ENCODE results near the gene RAB26. TPM values are rescaled to one million over a fixed set of nuclear protein-coding genes. Genes with fewer than 3 reads are reported as not detected.

RAB26 gene
- total and polyA plus RNA-seq, 4 donors = 0.51 to 4.8 (median 2.5) TPM; not detected in 1

GRCh38 chr16:2177101-2177500, 28.7 kb downstream of the RAB26 start:
- H3K9me3 ChIP-seq (ENCODE audit: control insufficient read depth, low read length) = no peaks in the 10 kb centered on the region
- DNase-seq = no peak
- H3K36me3 ChIP-seq (ENCODE audit: control insufficient read depth in 1 of 2, insufficient read depth in 2 of 2, low read length in 1 of 2) = peaks cover 0 to 12% of the 10 kb centered on the region in 2 donors

DNA sequence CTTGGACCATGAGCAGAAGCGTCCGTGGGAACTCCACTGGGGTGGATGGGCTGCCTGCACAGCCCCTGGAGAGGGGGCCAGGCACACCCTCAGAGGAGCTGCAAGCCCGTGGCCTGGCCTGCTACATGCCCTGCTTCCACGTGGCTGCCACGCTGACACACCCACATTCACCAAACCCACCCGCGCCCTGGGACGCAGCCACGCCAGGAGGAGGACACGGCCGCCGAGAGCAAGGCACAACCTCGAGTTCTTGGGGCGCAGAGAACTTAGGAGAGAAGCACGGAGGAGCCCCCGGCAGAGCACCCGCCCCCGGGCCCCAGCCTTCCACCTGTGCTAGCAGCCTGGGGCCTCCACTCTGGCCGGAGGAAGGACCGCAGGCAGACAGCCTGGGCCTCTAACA, 29.1 kb downstream of the RAB26 start:
- peaks cover 0 to 12% of the 10 kb centered on the region in 2 donors for H3K36me3 ChIP-seq (ENCODE audit: control insufficient read depth in 1 of 2, insufficient read depth in 2 of 2, low read length in 1 of 2)
- no peak overlapping the region for H3K4me3 ChIP-seq (ENCODE audit: low read length in 2 of 2)
- H3K27ac ChIP-seq (ENCODE audit: low read depth in 1 of 2, low read length in 2 of 2) = no peak overlapping the region
- ATAC-seq (ENCODE audit: low FRiP score) = no peak
- 92 to 96% methylated on average over 20 of the region's 20 CpGs for WGBS, 2 donors
- no peaks in the 10 kb centered on the region for H3K9me3 ChIP-seq (ENCODE audit: control insufficient read depth, low read length)
- H3K4me1 ChIP-seq (ENCODE audit: control insufficient read depth in 1 of 2, insufficient read depth in 2 of 2, low read length in 2 of 2) = no peaks in the 10 kb centered on the region
- no peaks in the 10 kb centered on the region for H3K27me3 ChIP-seq (ENCODE audit: control insufficient read depth in 1 of 2, insufficient read depth in 2 of 2, low read length in 1 of 2)
- DNase-seq = no peak
- intact Hi-C loops (cut with DNase I) = no loop called here

More at GRCh38 chr16:2177101-2177500, 28.7 kb downstream of the RAB26 start:
- no peak for ATAC-seq (ENCODE audit: low FRiP score)
- H3K4me1 ChIP-seq (ENCODE audit: control insufficient read depth in 1 of 2, insufficient read depth in 2 of 2, low read length in 2 of 2) = no peaks in the 10 kb centered on the region
- no peak overlapping the region for H3K27ac ChIP-seq (ENCODE audit: low read depth in 1 of 2, low read length in 2 of 2)
- intact Hi-C loops (cut with DNase I) = no loop called here
- no peaks in the 10 kb centered on the region for H3K27me3 ChIP-seq (ENCODE audit: control insufficient read depth in 1 of 2, insufficient read depth in 2 of 2, low read length in 1 of 2)
- no peak overlapping the region for H3K4me3 ChIP-seq (ENCODE audit: low read length in 2 of 2)
- WGBS, 2 donors = 90 to 91% methylated on average over 18 of the region's 18 CpGs

- H3K27ac ChIP-seq (ENCODE audit: low read depth in 1 of 2, low read length in 2 of 2) = no peak overlapping the region
- H3K36me3 ChIP-seq (ENCODE audit: control insufficient read depth in 1 of 2, insufficient read depth in 2 of 2, low read length in 1 of 2) = peaks cover 0 to 10% of the 10 kb centered on the region in 2 donors
- DNase-seq (no peak), ATAC-seq (ENCODE audit: low FRiP score) (no peak)
- H3K27me3 ChIP-seq (ENCODE audit: control insufficient read depth in 1 of 2, insufficient read depth in 2 of 2, low read length in 1 of 2) = no peaks in the 10 kb centered on the region
- intact Hi-C loops (cut with DNase I) = no loop called here
- H3K4me3 ChIP-seq (ENCODE audit: low read length in 2 of 2) = no peak overlapping the region
- WGBS, 2 donors = 32 to 38% methylated on average over 33 to 106 of the region's 106 CpGs
- H3K4me1 ChIP-seq (ENCODE audit: control insufficient read depth in 1 of 2, insufficient read depth in 2 of 2, low read length in 2 of 2) = no peaks in the 10 kb centered on the region
- H3K9me3 ChIP-seq (ENCODE audit: control insufficient read depth, low read length) = no peaks in the 10 kb centered on the region
Measured at GRCh38 chr16:2178321-2179106, 30.1 kb downstream of the RAB26 start.

GRCh38 chr16:2179107-2179501, 30.7 kb downstream of the RAB26 start:
- Histone ChIP-seq H3K9me3 (ENCODE audit: control insufficient read depth, low read length) (no peaks in the 10 kb centered on the region), H3K27ac (ENCODE audit: low read depth in 1 of 2, low read length in 2 of 2) (no peak overlapping the region), H3K4me3 (ENCODE audit: low read length in 2 of 2) (no peak overlapping the region), H3K27me3 (ENCODE audit: control insufficient read depth in 1 of 2, insufficient read depth in 2 of 2, low read length in 1 of 2) (no peaks in the 10 kb centered on the region), H3K4me1 (ENCODE audit: control insufficient read depth in 1 of 2, insufficient read depth in 2 of 2, low read length in 2 of 2) (no peaks in the 10 kb centered on the region), H3K36me3 (ENCODE audit: control insufficient read depth in 1 of 2, insufficient read depth in 2 of 2, low read length in 1 of 2) (peaks cover 0 to 7% of the 10 kb centered on the region in 2 donors)
- intact Hi-C loops (cut with DNase I) = no loop called here
- ATAC-seq (ENCODE audit: low FRiP score) (no peak), DNase-seq (no peak)
- 44 to 46% methylated on average over 31 to 50 of the region's 50 CpGs for WGBS, 2 donors

DNA sequence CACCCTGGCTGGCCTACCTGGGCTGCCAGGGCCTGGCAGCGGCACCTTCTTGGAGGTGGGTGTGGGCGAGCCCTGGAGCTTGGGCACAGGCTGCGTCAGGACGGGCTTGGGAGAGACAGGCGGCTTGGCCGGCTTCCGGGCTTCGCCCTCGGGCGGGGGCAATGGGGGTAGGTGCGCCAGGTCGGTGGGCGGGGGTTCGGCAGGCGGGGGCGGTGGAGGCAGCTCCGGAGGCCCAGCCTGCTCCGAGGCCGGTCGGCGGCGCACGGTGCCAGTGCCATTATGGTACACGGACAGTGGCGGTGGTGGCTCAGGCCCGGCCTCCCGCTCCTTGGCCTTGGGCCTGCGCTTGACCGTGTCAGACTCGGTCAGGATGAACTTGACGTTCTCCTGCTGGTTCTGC, 31.2 kb downstream of the RAB26 start:
- no peak for DNase-seq

GRCh38 chr16:2180461-2180860, 32.0 kb downstream of the RAB26 start:
- 94 to 95% methylated on average over 43 of the region's 43 CpGs for WGBS, 2 donors

More for the DNA sequence above, 31.2 kb downstream of the RAB26 start:
- Histone ChIP-seq H3K4me1 (ENCODE audit: control insufficient read depth in 1 of 2, insufficient read depth in 2 of 2, low read length in 2 of 2) (no peaks in the 10 kb centered on the region), H3K27me3 (ENCODE audit: control insufficient read depth in 1 of 2, insufficient read depth in 2 of 2, low read length in 1 of 2) (no peaks in the 10 kb centered on the region), H3K9me3 (ENCODE audit: control insufficient read depth, low read length) (no peaks in the 10 kb centered on the region), H3K36me3 (ENCODE audit: control insufficient read depth in 1 of 2, insufficient read depth in 2 of 2, low read length in 1 of 2) (peaks cover 0 to 7% of the 10 kb centered on the region in 2 donors), H3K4me3 (ENCODE audit: low read length in 2 of 2) (no peak overlapping the region), H3K27ac (ENCODE audit: low read depth in 1 of 2, low read length in 2 of 2) (no peak overlapping the region)
- intact Hi-C loops (cut with DNase I) = no loop called here
- no peak for ATAC-seq (ENCODE audit: low FRiP score)
- WGBS, 2 donors = 96 to 97% methylated on average over 29 to 31 of the region's 31 CpGs

GRCh38 chr16:2180962-2181923, 32.8 kb downstream of the RAB26 start:
- DNase-seq = no peak
- WGBS, 2 donors = 89 to 91% methylated on average over 45 to 46 of the region's 46 CpGs
- no peak for ATAC-seq (ENCODE audit: low FRiP score)
- Histone ChIP-seq H3K9me3 (ENCODE audit: control insufficient read depth, low read length) (no peaks in the 10 kb centered on the region), H3K4me3 (ENCODE audit: low read length in 2 of 2) (no peak overlapping the region), H3K4me1 (ENCODE audit: control insufficient read depth in 1 of 2, insufficient read depth in 2 of 2, low read length in 2 of 2) (no peaks in the 10 kb centered on the region), H3K36me3 (ENCODE audit: control insufficient read depth in 1 of 2, insufficient read depth in 2 of 2, low read length in 1 of 2) (peaks cover 0 to 3% of the 10 kb centered on the region in 2 donors), H3K27me3 (ENCODE audit: control insufficient read depth in 1 of 2, insufficient read depth in 2 of 2, low read length in 1 of 2) (no peaks in the 10 kb centered on the region), H3K27ac (ENCODE audit: low read depth in 1 of 2, low read length in 2 of 2) (no peak overlapping the region)
- intact Hi-C loops (cut with DNase I) = no loop called here

More at GRCh38 chr16:2180461-2180860, 32.0 kb downstream of the RAB26 start:
- DNase-seq (no peak), ATAC-seq (ENCODE audit: low FRiP score) (no peak)
- peaks cover 0 to 7% of the 10 kb centered on the region in 2 donors for H3K36me3 ChIP-seq (ENCODE audit: control insufficient read depth in 1 of 2, insufficient read depth in 2 of 2, low read length in 1 of 2)
- no peaks in the 10 kb centered on the region for H3K4me1 ChIP-seq (ENCODE audit: control insufficient read depth in 1 of 2, insufficient read depth in 2 of 2, low read length in 2 of 2)
- H3K9me3 ChIP-seq (ENCODE audit: control insufficient read depth, low read length) = no peaks in the 10 kb centered on the region
- no peak overlapping the region for H3K4me3 ChIP-seq (ENCODE audit: low read length in 2 of 2)
- H3K27ac ChIP-seq (ENCODE audit: low read depth in 1 of 2, low read length in 2 of 2) = no peak overlapping the region
- H3K27me3 ChIP-seq (ENCODE audit: control insufficient read depth in 1 of 2, insufficient read depth in 2 of 2, low read length in 1 of 2) = no peaks in the 10 kb centered on the region
- intact Hi-C loops (cut with DNase I) = no loop called here

DNA sequence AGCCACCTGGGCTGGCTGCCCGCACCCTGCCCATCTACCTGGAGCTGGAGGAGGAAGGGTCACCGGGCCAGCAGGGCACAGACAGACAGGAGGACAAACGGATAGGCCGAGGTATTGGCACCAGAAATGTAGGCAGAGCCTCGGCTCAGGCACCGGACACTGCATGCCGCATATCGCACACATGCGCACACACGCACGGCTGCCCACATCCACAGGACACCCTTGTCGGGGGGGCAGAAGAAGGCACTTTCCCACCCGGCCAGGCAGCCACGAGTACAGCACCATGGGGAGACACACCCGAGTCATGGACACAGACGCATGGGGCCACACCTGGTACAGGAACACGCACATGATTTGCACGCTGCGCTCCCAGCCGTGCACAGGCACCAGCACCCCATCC, 33.5 kb downstream of the RAB26 start:
- 93% methylated on average over 20 of the region's 20 CpGs for whole genome bisulfite sequencing, 2 donors
- H3K4me3 ChIP-seq (ENCODE audit: low read length in 2 of 2) = no peak overlapping the region
- DNase-seq (no peak), ATAC-seq (ENCODE audit: low FRiP score) (no peak)
- no peaks in the 10 kb centered on the region for H3K9me3 ChIP-seq (ENCODE audit: control insufficient read depth, low read length)
- no peaks in the 10 kb centered on the region for H3K27me3 ChIP-seq (ENCODE audit: control insufficient read depth in 1 of 2, insufficient read depth in 2 of 2, low read length in 1 of 2)
- intact Hi-C loops (cut with DNase I) = no loop called here
- peaks cover 0 to 2% of the 10 kb centered on the region in 2 donors for H3K36me3 ChIP-seq (ENCODE audit: control insufficient read depth in 1 of 2, insufficient read depth in 2 of 2, low read length in 1 of 2)
- no peak overlapping the region for H3K27ac ChIP-seq (ENCODE audit: low read depth in 1 of 2, low read length in 2 of 2)
- H3K4me1 ChIP-seq (ENCODE audit: control insufficient read depth in 1 of 2, insufficient read depth in 2 of 2, low read length in 2 of 2) = no peaks in the 10 kb centered on the region

Measured in aorta (tissue), 5 donors.